Measurements from ENCODE around the gene ZG16B.

- TF ChIP-seq CTCF (IDR thresholded peaks at IDR 0.05) (no peak), POLR2A (IDR thresholded peaks at IDR 0.05) (no peak)
Measured at GRCh38 chr16:2845116-2845515, 15.0 kb downstream of the ZG16B start.

Measured in ovary (tissue), 3 donors.